NCI-H2227 (cell line): ENCODE data around the gene CENPA.
"Not testable (repeated sequence)": the region's sequence is repeated elsewhere in the genome, so short reads cannot be mapped to it uniquely, and the experiment has no call there.

Source experiments
- DNase-seq: peaks from one replicate; lab custom pipeline; 2025; ENCODE audit not compliant: unreplicated experiment; lab: John Stamatoyannopoulos, UW

Gene CENPA

DNA sequence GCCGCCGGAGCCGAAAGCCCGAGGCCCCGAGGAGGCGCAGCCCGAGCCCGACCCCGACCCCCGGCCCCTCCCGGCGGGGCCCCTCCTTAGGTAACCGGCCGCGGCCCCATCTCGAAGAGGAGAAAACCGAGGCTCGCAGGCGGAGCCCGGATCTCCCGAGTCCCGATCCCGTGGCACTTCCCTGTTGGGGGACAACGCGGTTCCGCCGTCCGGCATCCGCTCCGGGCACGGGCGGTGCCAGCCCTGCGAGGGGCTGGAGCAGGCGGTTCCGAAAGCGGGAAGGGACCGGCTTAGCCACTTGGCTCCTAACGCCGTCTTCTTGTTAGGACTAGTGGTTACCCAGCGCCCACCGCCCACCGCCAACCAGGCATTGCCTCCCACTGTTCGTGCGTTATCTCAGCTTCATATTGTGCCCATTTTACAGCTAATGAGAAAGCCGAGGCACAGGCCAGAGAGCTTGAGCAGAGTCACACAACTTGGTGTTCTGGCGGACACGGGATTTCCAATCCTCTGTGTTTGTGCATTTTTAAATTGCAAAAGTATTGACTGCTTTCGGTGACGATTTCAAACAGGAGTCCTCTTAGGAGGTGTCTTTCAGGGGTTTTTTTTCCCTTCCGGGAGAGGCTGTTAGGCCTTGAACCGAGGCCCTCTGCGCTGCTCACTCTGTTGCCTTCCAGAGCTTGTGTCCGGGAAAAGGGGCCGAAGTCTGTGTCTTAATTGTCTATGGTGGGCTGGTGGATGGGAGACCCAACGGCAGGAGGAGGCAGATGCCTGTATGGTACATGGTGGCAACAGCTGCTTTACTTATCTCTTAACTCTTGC lies 562 bp downstream of the CENPA start:
- DNase-seq: peak; percentile 64

- no peak for DNase-seq
Measured at GRCh38 chr2:26792720-26793119, 6.9 kb downstream of the CENPA start.

DNA sequence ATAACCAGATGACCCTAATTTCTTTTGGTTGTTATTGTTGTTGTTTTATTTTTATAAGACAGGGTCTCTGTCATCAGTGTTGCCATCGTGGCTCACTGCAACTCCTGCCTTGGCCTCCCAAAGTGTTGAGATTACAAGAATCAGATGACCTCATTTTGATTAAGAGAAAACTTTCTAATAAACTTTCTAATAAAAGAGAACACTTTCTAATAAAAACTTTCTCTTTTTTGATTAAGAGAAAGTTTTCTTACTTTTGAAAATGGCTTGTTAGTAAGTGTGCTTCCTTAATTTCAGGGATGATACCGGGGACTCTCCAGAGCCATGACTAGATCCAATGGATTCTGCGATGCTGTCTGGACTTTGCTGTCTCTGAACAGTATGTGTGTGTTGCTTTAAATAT lies 7.7 kb downstream of the CENPA start:
- no peak for DNase-seq

DNA sequence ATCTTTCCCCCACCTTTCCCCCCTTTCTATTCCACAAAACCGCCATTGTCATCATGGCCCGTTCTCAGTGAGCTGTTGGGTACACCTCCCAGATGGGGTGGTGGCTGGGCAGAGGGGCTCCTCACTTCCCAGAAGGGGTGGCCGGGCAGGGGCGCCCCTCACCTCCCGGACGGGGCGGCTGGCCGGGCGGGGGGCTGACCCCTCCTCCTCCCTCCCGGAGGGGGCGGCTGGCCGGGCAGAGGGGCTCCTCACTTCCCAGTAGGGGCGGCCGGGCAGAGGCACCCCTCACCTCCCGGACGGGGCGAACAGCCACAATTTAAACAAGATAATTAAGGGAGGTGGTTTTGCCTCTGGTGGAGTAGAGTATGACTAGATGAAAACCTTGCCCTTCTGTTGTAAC lies 9.3 kb downstream of the CENPA start:
- DNase-seq: not testable (repeated sequence)

DNA sequence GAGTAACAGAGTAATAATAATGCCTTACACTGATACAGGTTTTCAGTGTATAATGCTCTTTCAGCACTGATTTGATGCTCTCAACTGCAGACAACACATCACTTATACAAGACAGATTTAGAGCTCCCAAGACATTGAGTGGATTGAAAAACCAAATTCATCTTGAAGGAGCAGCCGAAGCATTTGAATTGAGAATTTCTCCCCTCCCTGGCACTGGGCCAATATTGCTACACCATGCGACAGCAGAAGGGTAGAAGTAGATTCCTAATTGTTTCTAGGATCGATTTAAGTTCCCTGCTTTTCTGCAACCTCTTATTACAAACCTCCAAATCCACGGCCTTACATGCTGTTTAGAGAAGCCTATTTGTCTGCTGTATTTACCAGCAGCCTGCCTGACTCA lies 15.5 kb downstream of the CENPA start:
- DNase-seq: peak; percentile 72

- DNase-seq: no peak
Measured at GRCh38 chr2:26801796-26802195, 15.9 kb downstream of the CENPA start.

GRCh38 chr2:26805241-26805676 lies 19.4 kb downstream of the CENPA start:
- no peak for DNase-seq

DNA sequence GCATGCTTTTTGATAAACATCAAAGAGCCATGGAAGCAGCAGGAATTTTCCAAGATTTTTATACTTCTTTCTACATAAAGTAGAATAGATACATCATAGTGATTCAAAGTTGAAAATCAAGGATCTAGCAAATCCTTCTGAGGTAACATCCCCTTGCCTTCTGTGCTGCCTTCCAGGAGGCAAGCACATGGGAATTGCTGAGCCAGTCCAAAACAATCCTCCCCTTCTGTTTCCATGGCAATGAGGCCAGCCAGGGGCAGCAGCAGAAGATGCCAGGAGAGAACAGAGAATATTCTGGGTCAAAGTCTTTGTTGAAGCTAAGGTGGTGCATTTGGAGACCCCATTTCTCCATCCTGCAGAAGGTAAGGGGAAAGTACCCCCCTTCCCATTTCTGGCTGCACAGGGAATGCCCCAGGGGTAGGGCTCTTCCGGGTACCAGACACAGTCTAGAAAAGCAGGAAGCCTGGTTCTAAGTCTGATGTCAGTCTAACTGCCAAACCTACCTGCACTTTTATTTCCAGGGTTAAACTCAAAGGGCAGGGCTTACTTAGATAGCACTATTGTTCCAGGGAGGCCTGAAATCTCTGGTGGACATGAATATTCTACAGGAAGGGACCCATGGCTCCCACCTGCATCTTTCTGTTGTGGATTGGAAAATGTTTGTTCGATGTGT lies 22.1 kb downstream of the CENPA start:
- DNase-seq: peak; percentile 72

GRCh38 chr2:26809211-26809610 lies 23.4 kb downstream of the CENPA start:
- DNase-seq: no peak

- DNase-seq: no peak
Measured at GRCh38 chr2:26809876-26810577, 24.2 kb downstream of the CENPA start.

DNA sequence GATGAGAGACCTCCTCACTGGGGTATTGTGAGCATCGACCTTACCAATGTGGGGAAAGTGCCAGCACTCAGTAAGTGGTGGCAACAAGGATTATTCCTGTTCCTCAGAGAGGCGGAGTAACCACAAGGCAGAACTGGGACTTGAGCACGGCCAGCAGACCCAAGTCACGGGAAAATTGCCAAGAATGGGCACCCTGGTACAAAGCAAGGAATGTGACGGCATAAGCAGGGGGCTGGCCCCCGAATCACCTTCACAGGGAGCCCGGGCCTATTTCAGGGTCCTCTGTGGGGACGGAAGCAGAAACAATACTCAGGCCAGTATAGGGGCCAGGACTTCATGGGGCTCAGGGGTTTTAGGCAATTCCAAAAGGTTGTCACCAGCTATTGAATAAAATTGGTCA lies 25.4 kb downstream of the CENPA start:
- no peak for DNase-seq

DNA sequence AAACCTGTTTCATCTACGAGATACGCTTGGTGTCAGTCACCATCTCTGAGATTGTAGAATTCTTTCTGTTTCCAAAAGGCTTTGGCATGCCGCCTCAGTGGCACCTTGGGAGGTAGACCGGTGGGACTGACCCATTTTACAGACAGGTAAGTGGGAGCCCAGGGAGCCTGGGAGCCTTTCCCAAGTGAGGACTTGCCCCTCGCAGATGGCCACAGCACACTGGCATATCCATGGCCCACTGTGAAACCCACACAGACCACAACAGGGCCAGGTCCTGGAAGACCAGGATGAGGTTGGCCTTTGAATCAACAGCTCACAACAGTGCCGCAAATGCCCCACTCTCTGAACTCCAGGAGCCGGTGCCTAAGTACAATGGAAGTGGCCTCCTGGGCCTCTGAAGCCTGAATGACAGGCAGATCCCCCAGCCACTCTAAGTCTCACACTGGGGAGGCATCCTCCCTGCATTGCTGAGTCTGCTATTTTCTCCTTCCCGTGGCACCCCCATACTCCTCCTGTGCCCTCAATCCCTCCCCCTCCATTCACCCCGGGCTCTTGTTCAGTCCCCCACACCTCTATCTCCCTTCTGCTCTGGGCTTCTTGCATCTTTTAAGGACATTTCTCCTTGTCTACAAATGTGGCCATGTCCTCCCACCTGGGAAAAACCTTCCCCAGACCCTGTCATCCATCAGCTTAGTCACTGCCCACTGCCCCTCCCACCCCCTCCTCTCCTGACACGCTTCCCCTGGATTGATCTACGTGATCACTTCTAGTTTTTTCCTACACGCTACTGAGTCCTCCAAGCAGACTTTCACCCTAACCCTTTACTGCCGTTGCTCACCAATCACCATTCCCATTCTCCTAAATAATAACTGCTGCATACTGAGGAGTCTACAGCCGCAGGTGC lies 26.2 kb downstream of the CENPA start:
- DNase-seq: no peak

- DNase-seq: no peak
Measured at GRCh38 chr2:26812731-26813130, 26.9 kb downstream of the CENPA start.

- not testable (repeated sequence) for DNase-seq
Measured at GRCh38 chr2:26814072-26814765, 28.4 kb downstream of the CENPA start.

DNA sequence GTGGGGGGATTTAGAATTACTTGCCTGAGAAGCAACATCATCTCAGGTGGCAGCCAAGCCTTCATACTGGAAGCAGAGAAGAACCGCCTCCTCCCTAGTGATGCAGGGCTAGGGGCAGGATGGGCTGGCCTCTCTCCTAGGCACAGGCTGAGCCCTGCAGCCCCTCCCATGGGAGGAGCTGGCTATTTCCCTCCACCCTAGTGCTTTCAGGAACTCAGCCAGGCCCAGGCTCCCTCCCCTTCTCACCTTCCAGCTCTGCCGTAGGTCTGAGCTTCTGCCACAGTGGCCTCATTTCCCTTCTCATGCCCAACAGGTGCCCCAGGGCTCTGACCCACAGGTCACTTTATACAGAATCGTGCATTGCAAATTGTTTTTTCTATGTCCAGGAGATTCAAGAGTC lies 31.0 kb downstream of the CENPA start:
- DNase-seq: no peak

DNA sequence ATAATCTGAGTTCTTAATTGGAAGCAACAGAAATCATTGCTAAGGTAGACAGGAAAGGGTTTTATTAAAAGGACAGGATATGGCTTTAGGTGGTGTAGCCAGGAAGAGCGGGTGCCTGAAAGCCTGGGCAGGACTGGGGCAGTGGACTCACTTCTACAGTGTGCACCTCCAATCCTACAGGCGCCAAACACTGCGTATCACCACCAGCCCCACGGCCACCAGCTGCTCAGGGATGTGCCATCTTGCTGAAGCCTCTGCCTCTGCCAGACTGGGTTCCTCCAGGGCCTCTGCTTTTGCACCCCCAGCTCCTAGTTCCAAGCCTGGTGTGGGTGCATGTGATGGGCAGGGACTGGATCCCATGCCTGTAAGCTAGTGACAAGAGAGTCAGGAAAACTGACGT lies 32.4 kb downstream of the CENPA start:
- DNase-seq: no peak

- DNase-seq: no peak
Measured at GRCh38 chr2:26818972-26819371, 33.1 kb downstream of the CENPA start.

- no peak for DNase-seq
Measured at GRCh38 chr2:26820932-26821331, 35.1 kb downstream of the CENPA start.

GRCh38 chr2:26822877-26823276 lies 37.0 kb downstream of the CENPA start:
- no peak for DNase-seq
